GM18507 (cell line): ENCODE data around the gene SMARCD1.
"Not testable (repeated sequence)": the region's sequence is repeated elsewhere in the genome, so short reads cannot be mapped to it uniquely, and the experiment has no call there.

Source experiments
- DNase-seq: peaks from one replicate; pipeline ENCODE4 v3.0.0; 2011; ENCODE audit warnings: low read depth; ENCODE audit not compliant: insufficient read length; ENCODE audit errors: extremely low spot score
- FAIRE-seq: peaks from 2 replicates; lab custom pipeline; 2011; peaks lifted over from hg19 to GRCh38; lab: Jason Lieb, UNC

SMARCD1 gene

GRCh38 chr12:50112456-50113218 lies 27.5 kb downstream of the SMARCD1 start:
- DNase-seq (no peak), FAIRE-seq (peak; percentile 55)

GRCh38 chr12:50117057-50117622 lies 32.0 kb downstream of the SMARCD1 start:
- DNase-seq (no peak), FAIRE-seq (no peak)

- FAIRE-seq = no peak
Observed at GRCh38 chr12:50119387-50119786, 34.2 kb downstream of the SMARCD1 start.

GRCh38 chr12:50120521-50120920 lies 35.4 kb downstream of the SMARCD1 start:
- DNase-seq (no peak), FAIRE-seq (no peak)

More at GRCh38 chr12:50119387-50119786, 34.2 kb downstream of the SMARCD1 start:
- DNase-seq = no peak

GRCh38 chr12:50120953-50121352 lies 35.8 kb downstream of the SMARCD1 start:
- DNase-seq (no peak), FAIRE-seq (no peak)

GRCh38 chr12:50121641-50122040 lies 36.5 kb downstream of the SMARCD1 start:
- FAIRE-seq (no peak), DNase-seq (no peak)

GRCh38 chr12:50123203-50123602 lies 38.1 kb downstream of the SMARCD1 start:
- no peak for DNase-seq
- no peak for FAIRE-seq

GRCh38 chr12:50127546-50127945 lies 42.4 kb downstream of the SMARCD1 start:
- DNase-seq (no peak), FAIRE-seq (no peak)

- FAIRE-seq = no peak
Observed at GRCh38 chr12:50129290-50129689, 44.1 kb downstream of the SMARCD1 start.

GRCh38 chr12:50132505-50133135 lies 47.5 kb downstream of the SMARCD1 start:
- FAIRE-seq (no peak), DNase-seq (no peak)

More at GRCh38 chr12:50129290-50129689, 44.1 kb downstream of the SMARCD1 start:
- no peak for DNase-seq

- DNase-seq (no peak), FAIRE-seq (no peak)
Observed at GRCh38 chr12:50142993-50143392, 57.9 kb downstream of the SMARCD1 start.

- DNase-seq (no peak), FAIRE-seq (no peak)
Observed at GRCh38 chr12:50145439-50145838, 60.3 kb downstream of the SMARCD1 start.

- DNase-seq = no peak
- FAIRE-seq = no peak
Observed at GRCh38 chr12:50147281-50147680, 62.1 kb downstream of the SMARCD1 start.

- not testable (repeated sequence) for FAIRE-seq, DNase-seq
Observed at GRCh38 chr12:50148011-50148410, 62.9 kb downstream of the SMARCD1 start.

GRCh38 chr12:50149311-50149710 lies 64.2 kb downstream of the SMARCD1 start:
- DNase-seq (no peak), FAIRE-seq (no peak)
